OCI-LY1 (cell line): ENCODE data around the gene LCAT.

Source experiments
- EZH2 ChIP-seq: fragments of 200-600 bp; sonication (generic), shearing (Covaris generic); IDR thresholded peaks from 2 replicates; pipeline ENCODE4 v1.8.0; 2017; ENCODE audit warnings: borderline replicate concordance, mixed run types, mild to moderate bottlenecking, antibody characterized with exemption, low read length, moderate library complexity, mixed read lengths
- TF ChIP-seq, protein P1 (sequence below): fragments of 200-600 bp; sonication (generic), shearing (Covaris generic); IDR thresholded peaks from 2 replicates; pipeline ENCODE4 v1.5.1; 2017; ENCODE audit warnings: mild to moderate bottlenecking, antibody characterized with exemption, low read length, moderate library complexity, mixed read lengths

DNA sequence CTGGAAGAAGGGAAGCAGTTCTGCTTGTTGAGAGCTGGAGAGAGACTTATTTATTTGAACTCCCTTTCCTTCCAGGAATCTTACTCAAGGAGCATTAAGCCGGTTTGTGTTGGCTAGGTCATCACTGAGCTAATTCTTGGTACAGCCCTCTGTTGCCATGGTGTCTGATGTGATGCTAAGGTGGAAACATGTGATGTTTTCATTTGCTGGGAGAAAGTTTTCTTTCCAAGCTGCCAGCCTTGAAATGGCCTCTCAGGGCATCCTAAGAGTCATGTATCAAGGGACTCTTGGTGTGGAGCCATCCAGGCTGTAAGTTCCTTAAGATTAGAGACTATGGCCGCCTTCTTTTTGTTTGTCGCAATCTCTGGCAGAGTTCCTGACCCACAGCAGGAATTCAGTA is 46.7 kb downstream of the LCAT start:
- TF ChIP-seq, protein P1, sequence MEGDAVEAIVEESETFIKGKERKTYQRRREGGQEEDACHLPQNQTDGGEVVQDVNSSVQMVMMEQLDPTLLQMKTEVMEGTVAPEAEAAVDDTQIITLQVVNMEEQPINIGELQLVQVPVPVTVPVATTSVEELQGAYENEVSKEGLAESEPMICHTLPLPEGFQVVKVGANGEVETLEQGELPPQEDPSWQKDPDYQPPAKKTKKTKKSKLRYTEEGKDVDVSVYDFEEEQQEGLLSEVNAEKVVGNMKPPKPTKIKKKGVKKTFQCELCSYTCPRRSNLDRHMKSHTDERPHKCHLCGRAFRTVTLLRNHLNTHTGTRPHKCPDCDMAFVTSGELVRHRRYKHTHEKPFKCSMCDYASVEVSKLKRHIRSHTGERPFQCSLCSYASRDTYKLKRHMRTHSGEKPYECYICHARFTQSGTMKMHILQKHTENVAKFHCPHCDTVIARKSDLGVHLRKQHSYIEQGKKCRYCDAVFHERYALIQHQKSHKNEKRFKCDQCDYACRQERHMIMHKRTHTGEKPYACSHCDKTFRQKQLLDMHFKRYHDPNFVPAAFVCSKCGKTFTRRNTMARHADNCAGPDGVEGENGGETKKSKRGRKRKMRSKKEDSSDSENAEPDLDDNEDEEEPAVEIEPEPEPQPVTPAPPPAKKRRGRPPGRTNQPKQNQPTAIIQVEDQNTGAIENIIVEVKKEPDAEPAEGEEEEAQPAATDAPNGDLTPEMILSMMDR = no peak
- TF ChIP-seq EZH2 = no peak
